ES-I3 (cell line): Measurements from ENCODE around the gene TWF1.
"Not testable (repeated sequence)": the region's sequence is repeated elsewhere in the genome, so short reads cannot be mapped to it uniquely, and the experiment has no call there.

Source experiments
- H3K36me3 ChIP-seq: 2 replicates; pipeline ENCODE4 v1.6.1; 2013; ENCODE audit warnings: mild to moderate bottlenecking, low read length, control low read depth, moderate library complexity; ENCODE audit not compliant: insufficient read depth
- H3K4me1 ChIP-seq: 2 replicates; pipeline ENCODE4 v1.6.1; 2013; ENCODE audit warnings: mild to moderate bottlenecking, control low read depth, low read length; ENCODE audit not compliant: insufficient read depth
- H3K9ac ChIP-seq: 2 replicates; pipeline ENCODE4 v1.6.1; 2013; ENCODE audit warnings: low read depth, mild to moderate bottlenecking, low read length, moderate library complexity
- H3K9me3 ChIP-seq: 2 replicates; pipeline ENCODE4 v1.6.1; 2013; ENCODE audit warnings: mild to moderate bottlenecking, low read length, moderate library complexity; ENCODE audit not compliant: control insufficient read depth, insufficient read depth

TWF1 gene

GRCh38 chr12:43805860-43806736, at the start of gene TWF1:
Gene TWF1 (minus strand): TSS chr12:43806317. CDS start chr12:43806245, 72 bp downstream.
- Histone ChIP-seq H3K9me3 (no peaks in the 10 kb centered on the region), H3K4me1 (no peaks in the 10 kb centered on the region), H3K9ac (peak within 1 kb of the TSS; percentile 80), H3K36me3 (no peaks in the 10 kb centered on the region)

GRCh38 chr12:43852744-43853143, 46.6 kb upstream of the TWF1 start:
- Histone ChIP-seq H3K36me3 (no peaks in the 10 kb centered on the region), H3K9me3 (no peaks in the 10 kb centered on the region), H3K9ac (no peak overlapping the region), H3K4me1 (no peaks in the 10 kb centered on the region)

GRCh38 chr12:43848786-43849185, 42.7 kb upstream of the TWF1 start:
- Histone ChIP-seq H3K4me1 (no peaks in the 10 kb centered on the region), H3K9me3 (no peaks in the 10 kb centered on the region), H3K36me3 (no peaks in the 10 kb centered on the region), H3K9ac (no peak overlapping the region)

GRCh38 chr12:43848226-43848507, 42.0 kb upstream of the TWF1 start:
- Histone ChIP-seq H3K36me3 (no peaks in the 10 kb centered on the region), H3K9me3 (no peaks in the 10 kb centered on the region), H3K4me1 (no peaks in the 10 kb centered on the region), H3K9ac (no peak overlapping the region)

GRCh38 chr12:43847425-43848225, 41.5 kb upstream of the TWF1 start:
- not testable (repeated sequence) for H3K36me3 ChIP-seq, H3K4me1 ChIP-seq, H3K9ac ChIP-seq, H3K9me3 ChIP-seq

GRCh38 chr12:43842259-43842658, 36.1 kb upstream of the TWF1 start:
- Histone ChIP-seq H3K9ac (no peak overlapping the region), H3K4me1 (no peaks in the 10 kb centered on the region), H3K36me3 (no peaks in the 10 kb centered on the region), H3K9me3 (no peaks in the 10 kb centered on the region)

- Histone ChIP-seq H3K36me3 (no peaks in the 10 kb centered on the region), H3K9ac (no peak overlapping the region), H3K4me1 (no peaks in the 10 kb centered on the region), H3K9me3 (no peaks in the 10 kb centered on the region)
Measured at GRCh38 chr12:43841253-43841652, 35.1 kb upstream of the TWF1 start.

GRCh38 chr12:43840338-43840737, 34.2 kb upstream of the TWF1 start:
- H3K9ac ChIP-seq: no peak overlapping the region
- no peaks in the 10 kb centered on the region for H3K4me1 ChIP-seq
- H3K9me3 ChIP-seq: no peaks in the 10 kb centered on the region
- H3K36me3 ChIP-seq: no peaks in the 10 kb centered on the region

GRCh38 chr12:43836475-43836989, 30.4 kb upstream of the TWF1 start:
- Histone ChIP-seq H3K4me1 (no peaks in the 10 kb centered on the region), H3K9ac (peak overlapping the region; percentile 88), H3K9me3 (no peaks in the 10 kb centered on the region), H3K36me3 (no peaks in the 10 kb centered on the region)

GRCh38 chr12:43835656-43836474, 29.7 kb upstream of the TWF1 start, which contains the start of gene TMEM117:
Gene TMEM117 (plus strand): TSS chr12:43836081.
- H3K36me3 ChIP-seq: no peaks in the 10 kb centered on the region
- peak within 1 kb of the TSS; percentile 88 for H3K9ac ChIP-seq
- no peaks in the 10 kb centered on the region for H3K4me1 ChIP-seq
- no peaks in the 10 kb centered on the region for H3K9me3 ChIP-seq

GRCh38 chr12:43835264-43835655, 29.1 kb upstream of the TWF1 start:
- H3K9me3 ChIP-seq: no peaks in the 10 kb centered on the region
- H3K9ac ChIP-seq: peak overlapping the region; percentile 88
- no peaks in the 10 kb centered on the region for H3K4me1 ChIP-seq
- H3K36me3 ChIP-seq: no peaks in the 10 kb centered on the region

- no peaks in the 10 kb centered on the region for H3K4me1 ChIP-seq
- no peaks in the 10 kb centered on the region for H3K9me3 ChIP-seq
- no peak overlapping the region for H3K9ac ChIP-seq
- H3K36me3 ChIP-seq: no peaks in the 10 kb centered on the region
Measured at GRCh38 chr12:43832463-43833168, 26.5 kb upstream of the TWF1 start.

GRCh38 chr12:43827093-43827492, 21.0 kb upstream of the TWF1 start:
- H3K9me3 ChIP-seq: no peaks in the 10 kb centered on the region
- no peaks in the 10 kb centered on the region for H3K36me3 ChIP-seq
- H3K4me1 ChIP-seq: no peaks in the 10 kb centered on the region
- H3K9ac ChIP-seq: no peak overlapping the region

- H3K9me3 ChIP-seq: no peaks in the 10 kb centered on the region
- no peaks in the 10 kb centered on the region for H3K4me1 ChIP-seq
- H3K9ac ChIP-seq: no peak overlapping the region
- H3K36me3 ChIP-seq: no peaks in the 10 kb centered on the region
Measured at GRCh38 chr12:43826681-43827080, 20.6 kb upstream of the TWF1 start.
